K562 (cell line): ENCODE measurements around the gene EVC.

Source experiments
- CEBPZ ChIP-seq: fragments of 150-350 bp; IDR thresholded peaks from 2 replicates; pipeline ENCODE4 v1.6.1; 2014; ENCODE audit warnings: low read depth, mild to moderate bottlenecking, low read length, borderline replicate concordance
- CTCF ChIP-seq, 3 experiments: IDR thresholded peaks in 2 of 3; conservative IDR thresholded peaks in 1 of 3; 2 replicates each; pipeline ENCODE4 v1.5.1; 2011 to 2012; ENCODE audit warnings: low read length in 3 of 3, mild to moderate bottlenecking in 3 of 3, control low read depth in 2 of 3, improper control_type of control experiment in 1 of 3, inconsistent platforms in 1 of 3, low read depth in 1 of 3, mixed read lengths in 1 of 3, moderate library complexity in 1 of 3; ENCODE audit not compliant: insufficient read depth in 2 of 3
- ELF1 ChIP-seq: fragments of 200-800 bp; sonication (Bioruptor generic); IDR thresholded peaks from 2 replicates; pipeline ENCODE4 v1.6.1; 2016; ENCODE audit warnings: missing genetic modification characterization, missing compliant biosample characterization
- NR2C2 ChIP-seq, 2 experiments: fragments of 200-800 bp in 1 of 2; sonication (Bioruptor generic) in 1 of 2; sonication (generic) in 1 of 2; formaldehyde crosslinking in 1 of 2; IDR thresholded peaks; 2 replicates each; pipeline versions ENCODE4 v1.6.1 to v1.8.0; 2016 to 2022; ENCODE audit warnings: mild to moderate bottlenecking in 1 of 2, missing compliant biosample characterization in 1 of 2, missing genetic modification characterization in 1 of 2, missing genetic modification reagents in 1 of 2
- YY1 ChIP-seq, 3 experiments: IDR thresholded peaks; 2 replicates each; pipeline ENCODE4 v1.6.1; 2011; ENCODE audit warnings: low read length in 2 of 3, mild to moderate bottlenecking in 2 of 3, moderate library complexity in 2 of 3, borderline replicate concordance in 1 of 3, control low read depth in 1 of 3, low read depth in 1 of 3; ENCODE audit not compliant: insufficient read depth in 3 of 3, insufficient replicate concordance in 2 of 3, control insufficient read depth in 1 of 3, insufficient read length in 1 of 3; ENCODE audit errors: extremely low read depth in 1 of 3
- ZNF407 ChIP-seq: fragments of 450-650 bp; IDR thresholded peaks from 2 replicates; pipeline ENCODE4 v1.6.1; 2016; ENCODE audit warnings: low read depth
- ZNF830 ChIP-seq: fragments of 250-450 bp; sonication (Bioruptor Pico); IDR thresholded peaks from 2 replicates; pipeline ENCODE4 v1.5.0; 2021; ENCODE audit warnings: mild to moderate bottlenecking

GRCh38 chr4:5842456-5842855, 131.5 kb downstream of the EVC start:
- TF ChIP-seq ZNF830 (CRISPR knock-in tag) (no peak), YY1 (IDR thresholded peaks at IDR 0.05; ENCODE audit: borderline replicate concordance in 1 of 3, control insufficient read depth in 1 of 3, extremely low read depth in 1 of 3, insufficient read depth in 3 of 3, insufficient read length in 1 of 3, insufficient replicate concordance in 2 of 3, low read depth in 1 of 3, low read length in 2 of 3) (no peak), ELF1 (tag) (no peak), ZNF407 (no peak), CTCF (IDR thresholded peaks at IDR 0.05 in 2 of 3, conservative IDR thresholded peaks at IDR 0.05 in 1 of 3; ENCODE audit: insufficient read depth in 2 of 3, low read depth in 1 of 3, low read length in 3 of 3) (no peak), CEBPZ (no peak), NR2C2 (CRISPR knock-in tag; IDR thresholded peaks at IDR 0.05) (no peak), NR2C2 (tag; IDR thresholded peaks at IDR 0.05) (no peak)
